Stomach (tissue), 9 donors: ENCODE results near the gene HERPUD1. TPM values are rescaled to one million over a fixed set of nuclear protein-coding genes. Genes with fewer than 3 reads are reported as not detected.

Experiments
- DNase-seq, 2 donors: peaks; one replicate each; pipeline versions ENCODE4 v3.0.0 to v3.0.0-alpha.2; 2013 to 2019
- H3K27ac ChIP-seq, 5 donors: fragments of 200-600 bp in 4 of 5; sonication (generic) in 4 of 5; one replicate each; pipeline ENCODE4 v1.5.1; 2013 to 2019; ENCODE audit warnings: mild to moderate bottlenecking in 1 of 5, moderate library complexity in 1 of 5
- H3K27me3 ChIP-seq, 3 donors: fragments of 200-600 bp; sonication (generic); one replicate each; pipeline ENCODE4 v1.5.1; 2017 to 2019; ENCODE audit warnings: mixed run types in 1 of 3
- H3K36me3 ChIP-seq, 4 donors: fragments of 200-600 bp; sonication (generic); 1 replicate in 3 of 4; 2 replicates in 1 of 4; pipeline ENCODE4 v1.5.1; 2016 to 2019
- H3K4me1 ChIP-seq, 4 donors: fragments of 200-600 bp; sonication (generic); one replicate each; pipeline ENCODE4 v1.5.1; 2016 to 2019
- H3K4me3 ChIP-seq, 4 donors: fragments of 200-600 bp; sonication (generic) in 3 of 4; one replicate each; pipeline ENCODE4 v1.5.1; 2016 to 2019; ENCODE audit warnings: mild to moderate bottlenecking in 1 of 4
- H3K9me3 ChIP-seq, 4 donors: fragments of 200-600 bp; sonication (generic); one replicate each; pipeline ENCODE4 v1.5.1; 2016 to 2019
- EP300 ChIP-seq: sonication (generic); formaldehyde crosslinking; IDR thresholded peaks from one replicate; pipeline ENCODE4 v1.6.1; 2017; ENCODE audit warnings: antibody characterized with exemption
- POLR2A ChIP-seq, 4 donors: fragments of 450-650 bp; IDR thresholded peaks; one replicate each; pipeline ENCODE4 v1.6.1; 2016; ENCODE audit warnings: antibody characterized with exemption in 4 of 4, control low read depth in 2 of 4, mild to moderate bottlenecking in 1 of 4, moderate library complexity in 1 of 4
- POLR2AphosphoS5 ChIP-seq, 3 donors: sonication (generic); formaldehyde crosslinking; IDR thresholded peaks; one replicate each; pipeline ENCODE4 v1.6.1; 2016; ENCODE audit warnings: antibody characterized with exemption in 3 of 3
- WGBS, 5 donors: extraction: QIAGEN DNeasy Blood & Tissue Kit in 3 of 5; methylation state at CpG; one replicate each; pipeline versions ENCODE4 v1.1.5 to v1.1.7; 2013 to 2018; 5-methylcytosine and 5-hydroxymethylcytosine counted together
- intact Hi-C: fragments of 100-400 bp; cut with DNase I; formaldehyde crosslinking; loops from one replicate; pipeline ENCODE4 v1.15.1; 2023; ENCODE audit warnings: low total_unique reads
- polyA plus RNA-seq, 3 donors: library from polyadenylated mRNA; stranded (reverse); fragments of 200-250 nt; gene quantifications; one replicate each; pipeline ENCODE4 v1.2.3, GENCODE V29; 2013
- total RNA-seq, 5 donors: library from RNA; depleted of rRNA; stranded (reverse); fragments of >200 nt; gene quantifications; one replicate each; pipeline versions ENCODE4 v1.1.0 to v1.2.3, GENCODE V29; 2014 to 2016
- TF ChIP-seq, protein P1 (sequence below), 7 experiments: fragments of 450-650 bp in 4 of 7; fragments of 200-600 bp in 3 of 7; sonication (generic) in 3 of 7; IDR thresholded peaks; one replicate each; pipeline ENCODE4 v1.5.1; 2016 to 2019; ENCODE audit warnings: antibody characterized with exemption in 7 of 7, control low read depth in 2 of 7, mild to moderate bottlenecking in 1 of 7
- donor health status: healthy with polysubstance abuse.
- donor health status: Bipolar disorder and iron deficiency.
- donor health status: healthy.

HERPUD1 gene
- total and polyA plus RNA-seq, 8 donors = 2.6 to 329 (median 74.7) TPM

GRCh38 chr16:56943761-56944375 is 11.9 kb downstream of the HERPUD1 start:
- no peak overlapping the region for H3K4me3 ChIP-seq
- WGBS, 5 donors = 59 to 81% (median 67%) methylated on average over 6 of the region's 6 CpGs
- TF ChIP-seq EP300 (no peak), POLR2A (IDR thresholded peaks at IDR 0.05) (no peak), POLR2AphosphoS5 (IDR thresholded peaks at IDR 0.05) (no peak)
- TF ChIP-seq, protein P1, sequence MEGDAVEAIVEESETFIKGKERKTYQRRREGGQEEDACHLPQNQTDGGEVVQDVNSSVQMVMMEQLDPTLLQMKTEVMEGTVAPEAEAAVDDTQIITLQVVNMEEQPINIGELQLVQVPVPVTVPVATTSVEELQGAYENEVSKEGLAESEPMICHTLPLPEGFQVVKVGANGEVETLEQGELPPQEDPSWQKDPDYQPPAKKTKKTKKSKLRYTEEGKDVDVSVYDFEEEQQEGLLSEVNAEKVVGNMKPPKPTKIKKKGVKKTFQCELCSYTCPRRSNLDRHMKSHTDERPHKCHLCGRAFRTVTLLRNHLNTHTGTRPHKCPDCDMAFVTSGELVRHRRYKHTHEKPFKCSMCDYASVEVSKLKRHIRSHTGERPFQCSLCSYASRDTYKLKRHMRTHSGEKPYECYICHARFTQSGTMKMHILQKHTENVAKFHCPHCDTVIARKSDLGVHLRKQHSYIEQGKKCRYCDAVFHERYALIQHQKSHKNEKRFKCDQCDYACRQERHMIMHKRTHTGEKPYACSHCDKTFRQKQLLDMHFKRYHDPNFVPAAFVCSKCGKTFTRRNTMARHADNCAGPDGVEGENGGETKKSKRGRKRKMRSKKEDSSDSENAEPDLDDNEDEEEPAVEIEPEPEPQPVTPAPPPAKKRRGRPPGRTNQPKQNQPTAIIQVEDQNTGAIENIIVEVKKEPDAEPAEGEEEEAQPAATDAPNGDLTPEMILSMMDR (IDR thresholded peaks at IDR 0.05) = no peak
- no peak for DNase-seq
- peak overlapping the region in 1 of 5 donors; percentile 15 for H3K27ac ChIP-seq
- H3K27me3 ChIP-seq = no peaks in the 10 kb centered on the region
- intact Hi-C loops = no loop called here
- H3K9me3 ChIP-seq = no peaks in the 10 kb centered on the region
- H3K36me3 ChIP-seq = peaks cover 67 to 90% (median 85%) of the 10 kb centered on the region in 4 donors
- peaks cover 25 to 81% (median 40%) of the 10 kb centered on the region in 4 donors for H3K4me1 ChIP-seq

GRCh38 chr16:56944954-56945839 is 13.3 kb downstream of the HERPUD1 start:
- DNase-seq = no peak
- TF ChIP-seq POLR2AphosphoS5 (IDR thresholded peaks at IDR 0.05) (peak in 2 of 3 donors; percentile 26 to 32), EP300 (no peak)
- peaks cover 53 to 79% (median 71%) of the 10 kb centered on the region in 4 donors for H3K36me3 ChIP-seq
- WGBS, 5 donors = 28 to 54% (median 38%) methylated on average over 2 of the region's 2 CpGs
- H3K27ac ChIP-seq = peak overlapping the region in 3 of 5 donors; percentile 15 to 50 (median 30)
- H3K4me1 ChIP-seq = peaks cover 12 to 68% (median 27%) of the 10 kb centered on the region in 4 donors
- H3K9me3 ChIP-seq = no peaks in the 10 kb centered on the region
- intact Hi-C loops = no loop called here
- no peak overlapping the region for H3K4me3 ChIP-seq
- no peaks in the 10 kb centered on the region for H3K27me3 ChIP-seq

- Histone ChIP-seq H3K9me3 (no peaks in the 10 kb centered on the region), H3K4me3 (no peak overlapping the region), H3K27ac (peak overlapping the region in 2 of 5 donors; percentile 36 to 39), H3K27me3 (no peaks in the 10 kb centered on the region), H3K36me3 (peaks cover 46 to 71% (median 63%) of the 10 kb centered on the region in 4 donors), H3K4me1 (peaks cover 8 to 64% (median 21%) of the 10 kb centered on the region in 4 donors)
- no peak for DNase-seq
- WGBS, 5 donors = 57 to 68% (median 63%) methylated on average over 12 of the region's 12 CpGs
- peak in 1 of 3 donors; percentile 6 for TF ChIP-seq POLR2AphosphoS5 (IDR thresholded peaks at IDR 0.05)
- TF ChIP-seq, protein P1 (IDR thresholded peaks at IDR 0.05) = no peak
- no peak for TF ChIP-seq EP300
- TF ChIP-seq POLR2A (IDR thresholded peaks at IDR 0.05) = no peak
- intact Hi-C loops = no loop called here
These were observed 14.0 kb downstream of the HERPUD1 start for GRCh38 chr16:56945847-56946527.

- no peak for DNase-seq
- Histone ChIP-seq H3K4me3 (no peak overlapping the region), H3K27me3 (no peaks in the 10 kb centered on the region), H3K27ac (peak overlapping the region in 3 of 5 donors; percentile 36 to 49 (median 39)), H3K36me3 (peaks cover 36 to 61% (median 53%) of the 10 kb centered on the region in 4 donors), H3K9me3 (no peaks in the 10 kb centered on the region), H3K4me1 (peaks cover 8 to 59% (median 19%) of the 10 kb centered on the region in 4 donors)
- no peak for TF ChIP-seq POLR2AphosphoS5 (IDR thresholded peaks at IDR 0.05)
- TF ChIP-seq, protein P1 (IDR thresholded peaks at IDR 0.05) = no peak
- TF ChIP-seq EP300 = no peak
- TF ChIP-seq POLR2A (IDR thresholded peaks at IDR 0.05) = no peak
- 73 to 80% (median 77%) methylated on average over 10 of the region's 10 CpGs for WGBS, 5 donors
- intact Hi-C loops = no loop called here
These were observed 15.0 kb downstream of the HERPUD1 start for GRCh38 chr16:56946767-56947603.
